ENCODE data around the gene MYO10.

- TF ChIP-seq CTCF (conservative IDR thresholded peaks at IDR 0.05): no peak
- TF ChIP-seq ZFX (IDR thresholded peaks at IDR 0.05): no peak
These were observed 154.1 kb downstream of the MYO10 start for GRCh38 chr5:16781828-16782626.

Measured in C4-2B (cell line).